H1 (cell line): Measurements from ENCODE around the gene BRI3BP. TPM values are rescaled to one million over a fixed set of nuclear protein-coding genes. Genes with fewer than 3 reads are reported as not detected.

Experiments used
- CHD1 ChIP-seq: IDR thresholded peaks from 2 replicates; pipeline ENCODE4 v1.6.1; 2012; ENCODE audit warnings: low read depth, low read length, improper control_type of control experiment
- CHD7 ChIP-seq: fragments of 300-600 bp; sonication (generic); IDR thresholded peaks from 2 replicates; pipeline ENCODE4 v1.7.1; 2012; ENCODE audit warnings: low read length, moderate library complexity, mild to moderate bottlenecking, inconsistent platforms; ENCODE audit not compliant: insufficient replicate concordance
- EGR1 ChIP-seq: IDR thresholded peaks from 2 replicates; pipeline ENCODE4 v1.6.1; 2011; ENCODE audit warnings: low read depth, low read length, borderline replicate concordance
- MAX ChIP-seq: IDR thresholded peaks from 2 replicates; pipeline ENCODE4 v1.6.1; 2012; ENCODE audit warnings: inconsistent platforms
- POLR2AphosphoS5 ChIP-seq: IDR thresholded peaks from 2 replicates; pipeline ENCODE4 v1.6.1; 2011; ENCODE audit warnings: low read depth, low read length
- SAP30 ChIP-seq: fragments of 300-600 bp; sonication (generic); IDR thresholded peaks from 2 replicates; pipeline ENCODE4 v1.7.1; 2012; ENCODE audit warnings: low read length, moderate library complexity, mild to moderate bottlenecking, inconsistent platforms; ENCODE audit not compliant: insufficient read depth, insufficient replicate concordance
- polyA plus RNA-seq, 7 experiments: library from polyadenylated mRNA; depleted of rRNA in 3 of 7; stranded (reverse) in 5 of 7; unstranded in 2 of 7; fragments of >200 nt in 5 of 7; fragments of 200-250 nt in 2 of 7; gene quantifications; 1 replicate in 5 of 7; 2 replicates in 1 of 7; 4 replicates in 1 of 7; pipeline versions ENCODE4 v1.2.1 to v1.2.3, GENCODE V29; 2011 to 2013; ENCODE audit warnings: missing spikeins in 2 of 7, mixed read lengths in 2 of 7
- total RNA-seq: library from RNA; stranded (reverse); fragmentation: NEBNext Ultra II Directional; extraction: Animal tissue kit (Norgen Biotek cat#: 25700); gene quantifications from 2 replicates; pipeline ENCODE4 v1.2.1, GENCODE V29; 2021

Gene BRI3BP
- total and polyA plus RNA-seq, 2 of the 8 experiments (the other 6 are each of a cell fraction or from before 2014, with no cell fraction given): 5.4 to 14.2 TPM

- no peak for TF ChIP-seq CHD7
- no peak for TF ChIP-seq SAP30
- TF ChIP-seq MAX: no peak
- TF ChIP-seq POLR2AphosphoS5: no peak
- no peak for TF ChIP-seq EGR1
- no peak for TF ChIP-seq CHD1
Observed at GRCh38 chr12:125028106-125028505, 34.7 kb downstream of the BRI3BP start (continued).
